AG09309 (cell line): Measurements from ENCODE around the gene GABRA5.

Source experiments
- DNase-seq: peaks from one replicate; pipeline ENCODE4 v3.0.0-alpha.2; 2010; ENCODE audit warnings: low read depth
- H3K4me3 ChIP-seq: 2 replicates; pipeline ENCODE4 v1.5.1; 2011; ENCODE audit warnings: mild to moderate bottlenecking, low read depth, low read length, moderate library complexity; ENCODE audit not compliant: control insufficient read depth
- CTCF ChIP-seq: IDR thresholded peaks from 2 replicates; pipeline ENCODE4 v1.5.1; 2011; ENCODE audit warnings: mild to moderate bottlenecking, low read depth, low read length, inconsistent platforms; ENCODE audit not compliant: insufficient read depth, control insufficient read depth; ENCODE audit errors: missing control alignments

The GABRA5 gene

GRCh38 chr15:26867200-26868007 lies 542 bp downstream of the GABRA5 start:
- no peak overlapping the region for H3K4me3 ChIP-seq
- TF ChIP-seq CTCF: no peak
- no peak for DNase-seq

GRCh38 chr15:26868029-26868685 lies 1.3 kb downstream of the GABRA5 start:
- DNase-seq: no peak
- no peak overlapping the region for H3K4me3 ChIP-seq
- no peak for TF ChIP-seq CTCF

- H3K4me3 ChIP-seq: no peak overlapping the region
- DNase-seq: no peak
- TF ChIP-seq CTCF: no peak
Measured at GRCh38 chr15:26869628-26870027, 2.8 kb downstream of the GABRA5 start.

GRCh38 chr15:26870346-26870745 lies 3.5 kb downstream of the GABRA5 start:
- DNase-seq: no peak
- TF ChIP-seq CTCF: no peak
- H3K4me3 ChIP-seq: no peak overlapping the region

GRCh38 chr15:26872206-26872605 lies 5.3 kb downstream of the GABRA5 start:
- TF ChIP-seq CTCF: no peak
- H3K4me3 ChIP-seq: no peak overlapping the region
- no peak for DNase-seq

- no peak for DNase-seq
- H3K4me3 ChIP-seq: no peak overlapping the region
- no peak for TF ChIP-seq CTCF
Measured at GRCh38 chr15:26873846-26874245, 7.0 kb downstream of the GABRA5 start.
